Erythroblast (primary cell): ENCODE results near the gene SNCA.

Experiments
- DNase-seq, 2 experiments: peaks; one replicate each; lab custom pipeline; 2025; lab: John Stamatoyannopoulos, UW
- GATA1 ChIP-seq: IDR thresholded peaks from 2 replicates; pipeline ENCODE4 v1.6.1; 2011; ENCODE audit warnings: low read depth, mild to moderate bottlenecking, control low read depth, low read length, moderate library complexity
- POLR2A ChIP-seq: IDR thresholded peaks from 2 replicates; pipeline ENCODE4 v1.6.1; 2011; ENCODE audit warnings: mild to moderate bottlenecking, low read length

Gene SNCA

GRCh38 chr4:89836897-89837384 is at the start of gene SNCA:
SNCA (minus strand) TSS chr4:89837161; CDS start chr4:89835667, 1,494 bp downstream.
- DNase-seq = peak; percentile 76 to 81
- TF ChIP-seq POLR2A (peak; percentile 65), GATA1 (no peak)

- no peak for DNase-seq
- no peak for TF ChIP-seq POLR2A
- no peak for TF ChIP-seq GATA1
Observed at GRCh38 chr4:89879215-89879614, 42.3 kb upstream of the SNCA start.

- TF ChIP-seq GATA1 (no peak), POLR2A (no peak)
- DNase-seq = no peak
Observed at GRCh38 chr4:89878611-89879010, 41.6 kb upstream of the SNCA start.

GRCh38 chr4:89876548-89876947 is 39.6 kb upstream of the SNCA start:
- DNase-seq = no peak

GRCh38 chr4:89871211-89871610 is 34.2 kb upstream of the SNCA start:
- no peak for DNase-seq
- TF ChIP-seq GATA1 (no peak), POLR2A (no peak)

More at GRCh38 chr4:89876548-89876947, 39.6 kb upstream of the SNCA start:
- TF ChIP-seq POLR2A = no peak
- TF ChIP-seq GATA1 = no peak

- peak in 1 of 2 experiments; percentile 15 for DNase-seq
- TF ChIP-seq POLR2A = no peak
- TF ChIP-seq GATA1 = no peak
Observed at GRCh38 chr4:89868999-89869589, 32.1 kb upstream of the SNCA start.

- no peak for TF ChIP-seq GATA1
- TF ChIP-seq POLR2A = no peak
- DNase-seq = peak in 1 of 2 experiments; percentile 16
Observed at GRCh38 chr4:89868276-89868675, 31.3 kb upstream of the SNCA start.

GRCh38 chr4:89863533-89863932 is 26.6 kb upstream of the SNCA start:
- TF ChIP-seq POLR2A = no peak
- TF ChIP-seq GATA1 = no peak
- peak in 1 of 2 experiments; percentile 18 for DNase-seq

GRCh38 chr4:89860971-89861370 is 24.0 kb upstream of the SNCA start:
- DNase-seq = no peak
- TF ChIP-seq POLR2A = no peak
- TF ChIP-seq GATA1 = no peak

GRCh38 chr4:89855236-89855635 is 18.3 kb upstream of the SNCA start:
- no peak for TF ChIP-seq GATA1
- DNase-seq = no peak

GRCh38 chr4:89847571-89848325 is 10.8 kb upstream of the SNCA start:
- DNase-seq = no peak
- TF ChIP-seq POLR2A (no peak), GATA1 (no peak)

GRCh38 chr4:89839558-89839957 is 2.6 kb upstream of the SNCA start:
- TF ChIP-seq GATA1 (no peak), POLR2A (no peak)
- DNase-seq = no peak

- TF ChIP-seq GATA1 = no peak
- TF ChIP-seq POLR2A = no peak
Observed at GRCh38 chr4:89837993-89838390, 1.0 kb upstream of the SNCA start.

GRCh38 chr4:89837385-89837992 is 528 bp upstream of the SNCA start:
- TF ChIP-seq GATA1 = no peak
- TF ChIP-seq POLR2A = no peak
- DNase-seq = peak; percentile 54 to 64

More at GRCh38 chr4:89837993-89838390, 1.0 kb upstream of the SNCA start:
- DNase-seq = peak; percentile 35 to 37
